H9 (cell line): ENCODE data around the gene MRPL40. TPM values are rescaled to one million over a fixed set of nuclear protein-coding genes. Genes with fewer than 3 reads are reported as not detected.

Source experiments
- DNase-seq: peaks from one replicate; pipeline ENCODE4 v3.0.0-alpha.2; 2017
- H2AFZ ChIP-seq: one replicate; pipeline ENCODE4 v1.6.1; 2013; ENCODE audit warnings: mild to moderate bottlenecking, low read length, control low read depth, moderate library complexity
- H2AK5ac ChIP-seq: 2 replicates; pipeline ENCODE4 v1.6.1; 2013; ENCODE audit warnings: low read length, control low read depth, mixed read lengths; ENCODE audit not compliant: insufficient read length
- H2BK120ac ChIP-seq: one replicate; pipeline ENCODE4 v1.6.1; 2013; ENCODE audit warnings: low read depth, mild to moderate bottlenecking, low read length, control low read depth, inconsistent platforms; ENCODE audit not compliant: poor library complexity, severe bottlenecking
- H2BK12ac ChIP-seq: 2 replicates; pipeline ENCODE4 v1.6.1; 2013; ENCODE audit warnings: low read length, control low read depth, mixed read lengths, low read depth; ENCODE audit not compliant: insufficient read length
- H2BK15ac ChIP-seq: 2 replicates; pipeline ENCODE4 v1.6.1; 2013; ENCODE audit warnings: low read depth, low read length, control low read depth
- H2BK20ac ChIP-seq: one replicate; pipeline ENCODE4 v1.6.1; 2013; ENCODE audit warnings: low read depth, mild to moderate bottlenecking, low read length, control low read depth, inconsistent platforms; ENCODE audit not compliant: poor library complexity, severe bottlenecking
- H2BK5ac ChIP-seq: 2 replicates; pipeline ENCODE4 v1.6.1; 2013; ENCODE audit warnings: low read length, control low read depth, mixed read lengths; ENCODE audit not compliant: insufficient read length
- H3K14ac ChIP-seq: 2 replicates; pipeline ENCODE4 v1.6.1; 2013; ENCODE audit warnings: low read length, control low read depth; ENCODE audit not compliant: insufficient read depth
- H3K18ac ChIP-seq: 2 replicates; pipeline ENCODE4 v1.6.1; 2013; ENCODE audit warnings: low read depth, mild to moderate bottlenecking, mixed read lengths, low read length, control low read depth; ENCODE audit not compliant: insufficient read length
- H3K23ac ChIP-seq: 2 replicates; pipeline ENCODE4 v1.6.1; 2013; ENCODE audit warnings: low read length, control low read depth, mixed read lengths, low read depth; ENCODE audit not compliant: insufficient read length
- H3K23me2 ChIP-seq: 2 replicates; pipeline ENCODE4 v1.6.1; 2013; ENCODE audit warnings: low read depth, mild to moderate bottlenecking, mixed read lengths, low read length, control low read depth; ENCODE audit not compliant: insufficient read length, poor library complexity, severe bottlenecking
- H3K27ac ChIP-seq: 2 replicates; pipeline ENCODE4 v1.5.1; 2013; ENCODE audit warnings: low read length, control low read depth, mixed read lengths, low read depth; ENCODE audit not compliant: insufficient read length
- H3K27me3 ChIP-seq: 2 replicates; pipeline ENCODE4 v1.6.1; 2013; ENCODE audit warnings: low read length, control low read depth, inconsistent platforms; ENCODE audit not compliant: insufficient read depth
- H3K4ac ChIP-seq: 2 replicates; pipeline ENCODE4 v1.6.1; 2013; ENCODE audit warnings: low read depth, mild to moderate bottlenecking, control low read depth, inconsistent platforms, low read length, moderate library complexity
- H3K4me1 ChIP-seq: 2 replicates; pipeline ENCODE4 v1.6.1; 2013; ENCODE audit warnings: low read length, control low read depth, inconsistent platforms; ENCODE audit not compliant: insufficient read depth
- H3K4me2 ChIP-seq: 2 replicates; pipeline ENCODE4 v1.6.1; 2013; ENCODE audit warnings: low read length, control low read depth, mixed read lengths; ENCODE audit not compliant: insufficient read length, insufficient read depth
- H3K56ac ChIP-seq: 2 replicates; pipeline ENCODE4 v1.6.1; 2013; ENCODE audit warnings: low read depth, mild to moderate bottlenecking, mixed read lengths, low read length, control low read depth; ENCODE audit not compliant: insufficient read length
- H3K79me1 ChIP-seq: 2 replicates; pipeline ENCODE4 v1.6.1; 2013; ENCODE audit warnings: low read depth, mild to moderate bottlenecking, moderate library complexity, low read length, control low read depth, inconsistent platforms; ENCODE audit not compliant: insufficient read depth, poor library complexity, severe bottlenecking
- H3K79me2 ChIP-seq: 2 replicates; pipeline ENCODE4 v1.6.1; 2013; ENCODE audit warnings: low read length, control low read depth, inconsistent platforms; ENCODE audit not compliant: insufficient read depth
- H3K9ac ChIP-seq: 2 replicates; pipeline ENCODE4 v1.6.1; 2013; ENCODE audit warnings: low read length, control low read depth, mixed read lengths; ENCODE audit not compliant: insufficient read length; ENCODE audit errors: extremely low read depth
- H3K9me3 ChIP-seq: one replicate; pipeline ENCODE4 v1.6.1; 2013; ENCODE audit warnings: low read depth, low read length, inconsistent platforms; ENCODE audit not compliant: control insufficient read depth
- H3T11ph ChIP-seq: one replicate; pipeline ENCODE4 v1.6.1; 2013; ENCODE audit warnings: mild to moderate bottlenecking, low read length, control low read depth, inconsistent platforms
- H4K20me1 ChIP-seq: one replicate; pipeline ENCODE4 v1.6.1; 2013; ENCODE audit not compliant: control insufficient read depth, insufficient read length, insufficient read depth
- H4K5ac ChIP-seq: 2 replicates; pipeline ENCODE4 v1.6.1; 2013; ENCODE audit warnings: low read depth, mild to moderate bottlenecking, mixed read lengths, low read length, control low read depth; ENCODE audit not compliant: insufficient read length
- H4K8ac ChIP-seq: replicated peaks from 2 replicates; pipeline ENCODE4 v1.6.1; 2013; ENCODE audit warnings: low read length, control low read depth, mixed read lengths, low read depth; ENCODE audit not compliant: insufficient read length
- H4K91ac ChIP-seq: 2 replicates; pipeline ENCODE4 v1.6.1; 2013; ENCODE audit warnings: low read depth, mild to moderate bottlenecking, moderate library complexity, mixed read lengths, low read length, control low read depth; ENCODE audit not compliant: insufficient read length
- H3K27ac Mint-ChIP-seq, 3 experiments: 2 replicates in 2 of 3; 3 replicates in 1 of 3; pipeline ENCODE4 v1.8.0; 2020 to 2021; ENCODE audit warnings: mixed read lengths in 3 of 3, mild to moderate bottlenecking in 1 of 3, moderate library complexity in 1 of 3
- H3K27me3 Mint-ChIP-seq: 2 replicates; pipeline ENCODE4 v1.8.0; 2021; ENCODE audit warnings: low read depth, mild to moderate bottlenecking, moderate library complexity, mixed read lengths
- H3K36me3 Mint-ChIP-seq, 3 experiments: 2 replicates in 2 of 3; 3 replicates in 1 of 3; pipeline ENCODE4 v1.8.0; 2020 to 2021; ENCODE audit warnings: low read depth in 3 of 3, mixed read lengths in 3 of 3; ENCODE audit not compliant: insufficient read depth in 1 of 3
- H3K4me1 Mint-ChIP-seq, 2 experiments: 2 replicates each; pipeline ENCODE4 v1.8.0; 2020; ENCODE audit warnings: mixed read lengths in 2 of 2
- H3K4me3 Mint-ChIP-seq, 2 experiments: 2 replicates in 1 of 2; 3 replicates in 1 of 2; pipeline ENCODE4 v1.8.0; 2020 to 2021; ENCODE audit warnings: mild to moderate bottlenecking in 2 of 2, mixed read lengths in 2 of 2, moderate library complexity in 1 of 2
- H3K9me3 Mint-ChIP-seq, 2 experiments: 2 replicates in 1 of 2; 3 replicates in 1 of 2; pipeline ENCODE4 v1.8.0; 2020; ENCODE audit warnings: mild to moderate bottlenecking in 2 of 2, mixed read lengths in 2 of 2, moderate library complexity in 1 of 2
- WGBS: extraction: QIAGEN DNeasy Blood & Tissue Kit; methylation state at CpG from one replicate; pipeline ENCODE4 v1.1.7; 2013; ENCODE audit warnings: missing lambda C conversion rate, low lambda C conversion rate, mixed read lengths; ENCODE audit not compliant: insufficient read length; ENCODE audit errors: extremely low coverage; 5-methylcytosine and 5-hydroxymethylcytosine counted together
- total RNA-seq: library from RNA; stranded (reverse); gene quantifications from 2 replicates; pipeline ENCODE4 v1.2.1, GENCODE V29; 2021
- TF ChIP-seq, protein P1 (sequence below): fragments of 200-600 bp; sonication (generic); conservative IDR thresholded peaks from 3 replicates; pipeline ENCODE4 v1.8.0; 2021; ENCODE audit warnings: antibody characterized with exemption, mild to moderate bottlenecking

MRPL40 gene
- total RNA-seq, 1 experiment from 2014 or later = 15.2 TPM

- Mint-ChIP-seq H3K27me3 (no peaks in the 10 kb centered on the region), H3K9me3 (no peaks in the 10 kb centered on the region), H3K27ac (no peak overlapping the region), H3K4me1 (no peaks in the 10 kb centered on the region), H3K4me3 (no peak overlapping the region), H3K36me3 (peaks cover 32 to 88% (median 70%) of the 10 kb centered on the region in 3 experiments)
- Histone ChIP-seq H3K23me2 (no peaks in the 10 kb centered on the region), H4K5ac (no peak overlapping the region), H4K91ac (no peak overlapping the region), H3K18ac (no peak overlapping the region), H3K4me1 (no peaks in the 10 kb centered on the region), H2BK15ac (no peak overlapping the region), H3K23ac (no peak overlapping the region), H4K8ac (no peak overlapping the region), H2AK5ac (no peak overlapping the region), H2BK120ac (no peak overlapping the region), H3K4ac (no peak overlapping the region), H3K14ac (no peak overlapping the region), H3K9ac (no peak overlapping the region), H3K9me3 (no peaks in the 10 kb centered on the region), H3K27ac (no peak overlapping the region), H2BK12ac (no peak overlapping the region), H3K56ac (no peak overlapping the region), H3K79me2 (peaks cover 2% of the 10 kb centered on the region; the same call in 1 of the 2 replicates), H2AFZ (no peak overlapping the region), H2BK20ac (no peak overlapping the region), H4K20me1 (no peaks in the 10 kb centered on the region), H3K4me2 (no peak overlapping the region), H2BK5ac (no peak overlapping the region), H3K79me1 (no peaks in the 10 kb centered on the region), H3T11ph (no peak overlapping the region), H3K27me3 (no peaks in the 10 kb centered on the region)
- WGBS = no CpG with 5 or more reads among the region's 7 CpGs
- no peak for DNase-seq
- TF ChIP-seq, protein P1, sequence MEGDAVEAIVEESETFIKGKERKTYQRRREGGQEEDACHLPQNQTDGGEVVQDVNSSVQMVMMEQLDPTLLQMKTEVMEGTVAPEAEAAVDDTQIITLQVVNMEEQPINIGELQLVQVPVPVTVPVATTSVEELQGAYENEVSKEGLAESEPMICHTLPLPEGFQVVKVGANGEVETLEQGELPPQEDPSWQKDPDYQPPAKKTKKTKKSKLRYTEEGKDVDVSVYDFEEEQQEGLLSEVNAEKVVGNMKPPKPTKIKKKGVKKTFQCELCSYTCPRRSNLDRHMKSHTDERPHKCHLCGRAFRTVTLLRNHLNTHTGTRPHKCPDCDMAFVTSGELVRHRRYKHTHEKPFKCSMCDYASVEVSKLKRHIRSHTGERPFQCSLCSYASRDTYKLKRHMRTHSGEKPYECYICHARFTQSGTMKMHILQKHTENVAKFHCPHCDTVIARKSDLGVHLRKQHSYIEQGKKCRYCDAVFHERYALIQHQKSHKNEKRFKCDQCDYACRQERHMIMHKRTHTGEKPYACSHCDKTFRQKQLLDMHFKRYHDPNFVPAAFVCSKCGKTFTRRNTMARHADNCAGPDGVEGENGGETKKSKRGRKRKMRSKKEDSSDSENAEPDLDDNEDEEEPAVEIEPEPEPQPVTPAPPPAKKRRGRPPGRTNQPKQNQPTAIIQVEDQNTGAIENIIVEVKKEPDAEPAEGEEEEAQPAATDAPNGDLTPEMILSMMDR = no peak
Observed at GRCh38 chr22:19387575-19387974, 44.8 kb upstream of the MRPL40 start.
